Upper lobe of right lung (tissue), 1 donor: ENCODE measurements around the gene IDE. TPM values are rescaled to one million over a fixed set of nuclear protein-coding genes. Genes with fewer than 3 reads are reported as not detected.
A peak's percentile ranks its signal among the peaks of the same experiment; 100 is the strongest.

Experiments used
- ATAC-seq: fragments of 200-7000 bp; cut with Tn5 transposase; one replicate; pipeline ENCODE4 v1.9.1; 2020; ENCODE audit warnings: mild to moderate bottlenecking, moderate library complexity
- DNase-seq: peaks from one replicate; pipeline ENCODE4 v3.0.0-alpha.2; 2020
- H3K27ac ChIP-seq: fragments of 200-600 bp; one replicate; pipeline ENCODE4 v1.8.0; 2022
- H3K27me3 ChIP-seq: fragments of 200-600 bp; one replicate; pipeline ENCODE4 v1.8.0; 2022; ENCODE audit warnings: mild to moderate bottlenecking
- H3K36me3 ChIP-seq: fragments of 200-600 bp; one replicate; pipeline ENCODE4 v1.8.0; 2022
- H3K4me1 ChIP-seq: fragments of 200-600 bp; one replicate; pipeline ENCODE4 v1.8.0; 2022
- H3K4me3 ChIP-seq: fragments of 200-600 bp; one replicate; pipeline ENCODE4 v1.8.0; 2022; ENCODE audit warnings: mild to moderate bottlenecking
- H3K9me3 ChIP-seq: fragments of 200-600 bp; one replicate; pipeline ENCODE4 v1.8.0; 2022
- CTCF ChIP-seq: fragments of 200-600 bp; IDR thresholded peaks from one replicate; pipeline ENCODE4 v1.8.0; 2022; ENCODE audit warnings: antibody characterized with exemption
- intact Hi-C: fragments of 100-400 bp; cut with DNase I; formaldehyde crosslinking; loops from one replicate; pipeline ENCODE4 v1.11.0; 2022
- total RNA-seq: library from RNA; stranded (reverse); fragmentation: NEBNext Ultra II Directional; extraction: Animal tissue kit (Norgen Biotek cat#: 25700); gene quantifications from one replicate; pipeline ENCODE4 v1.2.1, GENCODE V29; 2021
- donor health status: DM: no; HTN: yes; CAD: no; lungs with severe emphysema.

IDE gene
- total RNA-seq, 1 donor from 2014 or later, result 35.2 TPM

- Histone ChIP-seq H3K36me3 (no peaks in the 10 kb centered on the region), H3K4me1 (no peaks in the 10 kb centered on the region), H3K4me3 (no peak overlapping the region), H3K27ac (no peak overlapping the region), H3K27me3 (no peaks in the 10 kb centered on the region), H3K9me3 (no peaks in the 10 kb centered on the region)
- no peak for ATAC-seq
- intact Hi-C loops, result loop anchor here (5.0 kb wide), 1 partner anchor 353 kb away; no protein-coding TSS in a partner anchor
- no peak for DNase-seq
- no peak for TF ChIP-seq CTCF
Observed at GRCh38 chr10:92430103-92430502, 143.8 kb downstream of the IDE start.

GRCh38 chr10:92421550-92421949 lies 152.3 kb downstream of the IDE start:
- intact Hi-C loops, result no loop called here
- peaks cover 20% of the 10 kb centered on the region for H3K27me3 ChIP-seq
- no peak for TF ChIP-seq CTCF
- H3K9me3 ChIP-seq, result no peaks in the 10 kb centered on the region
- no peak overlapping the region for H3K27ac ChIP-seq
- no peak overlapping the region for H3K4me3 ChIP-seq
- H3K36me3 ChIP-seq, result no peaks in the 10 kb centered on the region
- ATAC-seq (no peak), DNase-seq (no peak)
- H3K4me1 ChIP-seq, result peaks cover 6% of the 10 kb centered on the region

- no peak for DNase-seq
- intact Hi-C loops, result no loop called here
- Histone ChIP-seq H3K9me3 (no peaks in the 10 kb centered on the region), H3K27me3 (peaks cover 20% of the 10 kb centered on the region), H3K4me3 (peak overlapping the region; percentile 34), H3K36me3 (no peaks in the 10 kb centered on the region), H3K4me1 (peaks cover 6% of the 10 kb centered on the region), H3K27ac (no peak overlapping the region)
- no peak for TF ChIP-seq CTCF
- peak; percentile 49 for ATAC-seq
Observed at GRCh38 chr10:92420546-92421275, 153.2 kb downstream of the IDE start.

GRCh38 chr10:92419740-92420545 lies 153.9 kb downstream of the IDE start:
- Histone ChIP-seq H3K9me3 (no peaks in the 10 kb centered on the region), H3K27me3 (peaks cover 20% of the 10 kb centered on the region), H3K4me3 (peak overlapping the region; percentile 34), H3K36me3 (no peaks in the 10 kb centered on the region), H3K4me1 (peaks cover 6% of the 10 kb centered on the region), H3K27ac (no peak overlapping the region)
- TF ChIP-seq CTCF, result peak; percentile 40
- ATAC-seq, result peak; percentile 69
- intact Hi-C loops, result no loop called here
- peak; percentile 75 for DNase-seq

- peaks cover 6% of the 10 kb centered on the region for H3K4me1 ChIP-seq
- no peak overlapping the region for H3K4me3 ChIP-seq
- intact Hi-C loops, result no loop called here
- H3K9me3 ChIP-seq, result no peaks in the 10 kb centered on the region
- H3K27ac ChIP-seq, result no peak overlapping the region
- DNase-seq (no peak), ATAC-seq (no peak)
- no peak for TF ChIP-seq CTCF
- peaks cover 20% of the 10 kb centered on the region for H3K27me3 ChIP-seq
- H3K36me3 ChIP-seq, result no peaks in the 10 kb centered on the region
Observed at GRCh38 chr10:92418891-92419290, 155.0 kb downstream of the IDE start.
